Measurements from ENCODE around the gene PCSK5. TPM values are rescaled to one million over a fixed set of nuclear protein-coding genes. Genes with fewer than 3 reads are reported as not detected.
A peak's percentile ranks its signal among the peaks of the same experiment; 100 is the strongest.

The PCSK5 gene
- polyA plus RNA-seq, 3 donors = 4.8 to 13.0 (median 7.1) TPM

GRCh38 chr9:76127637-76128036, 237.2 kb downstream of the PCSK5 start:
- no peak for TF ChIP-seq CTCF (IDR thresholded peaks at IDR 0.05)
- no peak overlapping the region for H2AFZ ChIP-seq (ENCODE audit: insufficient read depth, low read depth, low read length, poor library complexity, severe bottlenecking)
- H4K20me1 ChIP-seq (ENCODE audit: insufficient read depth, low read length) = no peaks in the 10 kb centered on the region
- Mint-ChIP-seq H3K27ac (no peak overlapping the region), H3K36me3 (peaks cover 17 to 21% of the 10 kb centered on the region in 2 donors), H3K4me3 (no peak overlapping the region), H3K9me3 (peaks cover 0 to 3% (median 0%) of the 10 kb centered on the region in 7 donors), H3K4me1 (no peaks in the 10 kb centered on the region), H3K27me3 (ENCODE audit: low read depth in 3 of 3) (no peaks in the 10 kb centered on the region)
- DNase-seq = no peak
- H3K4me1 ChIP-seq (ENCODE audit: control insufficient read depth in 1 of 2, insufficient read depth in 2 of 2, low read length in 2 of 2) = no peaks in the 10 kb centered on the region
- no peak overlapping the region for H3K9ac ChIP-seq (ENCODE audit: insufficient read depth, low read length, poor library complexity, severe bottlenecking)
- H3K9me3 ChIP-seq (replicated peaks in 1 of 2; ENCODE audit: control insufficient read depth in 1 of 2, insufficient read depth in 1 of 2, low read length in 2 of 2) = no peaks in the 10 kb centered on the region
- no peak overlapping the region for H3K27ac ChIP-seq (ENCODE audit: low read depth in 1 of 2, low read length in 2 of 2)
- H3K4me3 ChIP-seq (replicated peaks in 1 of 3; ENCODE audit: low read depth in 2 of 3, low read length in 3 of 3) = no peak overlapping the region
- H3K79me2 ChIP-seq (ENCODE audit: insufficient read depth, low read length) = no peaks in the 10 kb centered on the region
- H3K4me2 ChIP-seq (replicated peaks; ENCODE audit: extremely low read depth, low read length, poor library complexity, severe bottlenecking) = no peak overlapping the region
- WGBS (ENCODE audit: insufficient coverage) = 93% methylated on average over 2 of the region's 5 CpGs
- intact Hi-C loops (cut with micrococcal nuclease) = no loop called here
- H3K36me3 ChIP-seq (replicated peaks in 1 of 2; ENCODE audit: control insufficient read depth in 1 of 2, insufficient read depth in 2 of 2, low read length in 2 of 2) = no peaks in the 10 kb centered on the region
- no peaks in the 10 kb centered on the region for H3K27me3 ChIP-seq (ENCODE audit: control insufficient read depth in 2 of 2, insufficient read depth in 2 of 2, low read length in 2 of 2)

- TF ChIP-seq CTCF (IDR thresholded peaks at IDR 0.05) = no peak
- Mint-ChIP-seq H3K9me3 (no peaks in the 10 kb centered on the region), H3K4me3 (no peak overlapping the region), H3K4me1 (peaks cover 8% of the 10 kb centered on the region), H3K36me3 (peaks cover 0 to 12% of the 10 kb centered on the region in 2 donors), H3K27me3 (ENCODE audit: low read depth in 3 of 3) (no peaks in the 10 kb centered on the region), H3K27ac (peak overlapping the region in 1 of 7 donors; percentile 68)
- H3K27me3 ChIP-seq (ENCODE audit: control insufficient read depth in 2 of 2, insufficient read depth in 2 of 2, low read length in 2 of 2) = no peaks in the 10 kb centered on the region
- H2AFZ ChIP-seq (ENCODE audit: insufficient read depth, low read depth, low read length, poor library complexity, severe bottlenecking) = no peak overlapping the region
- H3K4me3 ChIP-seq (replicated peaks in 1 of 3; ENCODE audit: low read depth in 2 of 3, low read length in 3 of 3) = no peak overlapping the region
- no peaks in the 10 kb centered on the region for H3K79me2 ChIP-seq (ENCODE audit: insufficient read depth, low read length)
- H3K9ac ChIP-seq (ENCODE audit: insufficient read depth, low read length, poor library complexity, severe bottlenecking) = no peak overlapping the region
- H3K9me3 ChIP-seq (replicated peaks in 1 of 2; ENCODE audit: control insufficient read depth in 1 of 2, insufficient read depth in 1 of 2, low read length in 2 of 2) = no peaks in the 10 kb centered on the region
- no peak overlapping the region for H3K4me2 ChIP-seq (replicated peaks; ENCODE audit: extremely low read depth, low read length, poor library complexity, severe bottlenecking)
- H3K4me1 ChIP-seq (ENCODE audit: control insufficient read depth in 1 of 2, insufficient read depth in 2 of 2, low read length in 2 of 2) = peaks cover 0 to 5% of the 10 kb centered on the region in 2 donors
- WGBS (ENCODE audit: insufficient coverage) = no CpG with 5 or more reads among the region's 5 CpGs
- no peaks in the 10 kb centered on the region for H4K20me1 ChIP-seq (ENCODE audit: insufficient read depth, low read length)
- intact Hi-C loops (cut with micrococcal nuclease) = no loop called here
- no peaks in the 10 kb centered on the region for H3K36me3 ChIP-seq (replicated peaks in 1 of 2; ENCODE audit: control insufficient read depth in 1 of 2, insufficient read depth in 2 of 2, low read length in 2 of 2)
- no peak for DNase-seq
- H3K27ac ChIP-seq (ENCODE audit: low read depth in 1 of 2, low read length in 2 of 2) = no peak overlapping the region
Measured at GRCh38 chr9:76135902-76136301, 245.4 kb downstream of the PCSK5 start.
